ENCODE results near the gene RPS2.

DNA sequence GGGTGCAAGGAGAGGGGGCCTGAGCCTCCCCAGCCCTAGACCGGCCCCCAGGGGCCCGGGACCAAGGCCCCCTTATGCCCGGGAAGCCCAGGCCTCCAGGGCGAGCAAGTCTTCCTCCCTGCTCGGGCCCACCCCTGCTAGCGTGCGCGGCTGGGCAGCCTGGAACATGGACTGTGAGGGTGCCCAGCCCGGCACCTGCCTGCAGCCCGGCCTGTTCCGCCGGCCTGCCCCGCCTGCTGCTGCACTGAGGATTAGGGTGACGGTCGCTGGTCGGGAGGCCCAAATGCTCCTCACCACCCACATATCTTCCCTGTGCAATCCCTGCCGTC lies 52.4 kb downstream of the RPS2 start:
- TF ChIP-seq TAF1 (IDR thresholded peaks at IDR 0.05; ENCODE audit: borderline replicate concordance, insufficient read depth, low read length): no peak
- TF ChIP-seq POLR2AphosphoS5 (IDR thresholded peaks at IDR 0.05; ENCODE audit: low read depth, low read length): no peak

Data from PFSK-1 (cell line).